HG02798 (cell line): ENCODE results near the gene ABCA3.

ENCODE experiments used
- ATAC-seq: cut with Tn5 transposase; IDR thresholded peaks from one replicate; pipeline ENCODE4 v1.9.1; 2021; ENCODE audit warnings: mild to moderate bottlenecking; ENCODE audit not compliant: unreplicated experiment, poor library complexity

The ABCA3 gene

GRCh38 chr16:2319606-2320005 is 20.9 kb downstream of the ABCA3 start:
- no peak for ATAC-seq

DNA sequence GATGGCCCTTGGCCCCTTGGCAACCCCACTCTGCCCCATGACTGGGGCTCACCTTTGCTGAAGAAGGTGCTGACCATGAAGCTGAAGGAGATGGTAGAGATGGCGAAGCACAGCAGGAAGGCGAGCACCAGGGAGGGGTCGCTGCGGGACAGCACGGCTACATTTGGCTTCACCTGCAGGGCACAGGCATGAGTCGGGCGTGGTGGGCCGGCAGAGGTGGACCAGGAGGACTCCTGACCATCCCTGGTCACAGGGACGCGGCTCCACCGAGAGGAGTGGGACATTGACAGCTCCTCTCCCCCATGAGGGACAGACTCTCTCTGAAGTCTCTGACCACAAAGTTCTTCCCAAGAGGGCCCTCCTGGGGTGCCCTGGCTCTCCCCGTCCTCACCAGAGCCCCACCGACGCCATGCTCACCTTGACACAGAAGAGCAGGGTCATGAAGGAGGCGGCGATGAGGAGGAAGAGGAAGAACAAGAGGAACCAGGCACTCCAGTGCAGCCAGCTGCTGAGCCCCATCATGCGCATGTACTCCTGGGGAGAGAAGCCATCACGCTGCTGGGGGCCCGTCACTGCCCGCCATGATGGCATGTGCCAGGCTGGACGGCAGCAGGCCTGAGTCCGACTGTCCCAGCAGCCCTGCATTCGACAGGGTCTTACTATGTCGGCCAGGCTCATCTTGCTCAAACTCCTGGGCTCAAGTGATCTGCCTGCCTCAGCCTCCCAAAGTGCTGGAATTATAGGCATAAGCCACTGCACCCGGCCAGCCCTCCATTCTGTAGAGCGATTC is 23.1 kb downstream of the ABCA3 start:
- ATAC-seq: no peak

- ATAC-seq: no peak
These were observed 32.2 kb downstream of the ABCA3 start for GRCh38 chr16:2308089-2308962.

DNA sequence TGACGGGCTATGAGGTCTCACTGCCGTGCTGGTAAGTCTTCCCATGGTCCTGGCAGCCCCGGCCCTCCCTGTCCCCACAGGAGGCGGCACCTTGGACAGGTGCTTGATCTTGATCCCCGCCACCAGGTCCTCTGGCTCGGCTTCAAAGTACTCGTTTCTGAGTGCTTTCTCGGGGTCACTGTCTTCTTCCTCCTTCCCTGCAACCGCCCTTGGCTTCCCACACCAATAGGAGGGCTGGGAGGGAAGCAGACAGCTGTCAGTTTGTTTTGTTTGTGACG is 40.7 kb downstream of the ABCA3 start:
- no peak for ATAC-seq

DNA sequence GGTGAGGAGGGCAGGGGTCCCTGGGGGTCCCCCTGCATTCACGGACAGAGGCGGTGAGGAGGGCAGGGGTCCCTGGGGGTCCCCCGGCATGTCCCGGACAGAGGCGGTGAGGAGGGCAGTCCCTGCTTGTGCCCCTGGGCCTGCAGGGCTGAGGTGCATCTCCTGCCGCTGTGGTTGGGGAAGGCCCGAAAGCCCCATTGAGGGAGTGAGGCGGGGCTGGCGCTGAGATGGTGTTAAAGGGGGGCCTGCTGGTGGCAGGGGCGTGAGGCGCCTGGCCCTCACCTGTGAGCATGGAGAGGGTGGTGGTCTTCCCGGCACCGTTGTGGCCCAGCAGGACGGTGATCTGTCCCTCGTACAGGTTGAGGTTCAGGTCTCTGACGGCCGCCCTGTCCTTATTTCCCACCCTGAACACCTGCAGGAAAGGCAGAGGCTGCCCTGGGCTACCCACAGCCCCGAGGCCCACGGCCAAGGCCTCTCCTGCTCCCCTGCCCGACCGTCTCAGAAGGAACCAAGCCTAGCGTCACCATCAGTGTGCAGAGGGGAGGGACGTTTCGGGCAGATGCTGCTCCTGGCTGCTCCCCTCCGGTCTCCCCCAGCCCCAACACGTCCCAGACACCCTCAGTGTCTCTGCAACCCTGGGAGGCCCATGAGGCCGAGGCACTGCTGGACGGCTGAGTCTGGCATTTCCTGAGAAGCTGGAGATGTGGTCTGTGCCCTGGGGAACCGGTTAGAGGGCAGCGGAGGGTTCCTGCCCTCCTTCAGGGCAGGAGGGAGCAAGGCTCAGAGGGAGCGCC is 41.2 kb downstream of the ABCA3 start:
- no peak for ATAC-seq

DNA sequence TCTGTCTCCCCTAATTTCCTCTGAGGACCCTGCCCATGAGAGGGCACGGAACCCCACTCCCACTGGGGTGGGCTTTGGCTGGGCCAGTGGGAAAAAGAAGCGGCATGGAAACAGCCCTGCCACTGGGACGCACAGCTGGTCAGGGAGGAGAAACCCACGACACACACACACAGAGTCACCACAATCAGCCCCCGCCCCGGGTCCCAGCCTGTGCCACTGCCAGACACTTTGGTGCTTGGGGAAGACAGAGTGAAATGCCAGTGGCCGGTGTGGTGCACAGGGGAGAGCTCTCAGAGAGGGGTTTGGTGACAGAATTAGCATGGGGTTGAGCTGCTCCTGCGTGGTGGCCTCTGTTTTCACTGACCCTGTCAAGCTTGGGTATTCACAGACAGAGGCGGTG is 41.9 kb downstream of the ABCA3 start:
- no peak for ATAC-seq

DNA sequence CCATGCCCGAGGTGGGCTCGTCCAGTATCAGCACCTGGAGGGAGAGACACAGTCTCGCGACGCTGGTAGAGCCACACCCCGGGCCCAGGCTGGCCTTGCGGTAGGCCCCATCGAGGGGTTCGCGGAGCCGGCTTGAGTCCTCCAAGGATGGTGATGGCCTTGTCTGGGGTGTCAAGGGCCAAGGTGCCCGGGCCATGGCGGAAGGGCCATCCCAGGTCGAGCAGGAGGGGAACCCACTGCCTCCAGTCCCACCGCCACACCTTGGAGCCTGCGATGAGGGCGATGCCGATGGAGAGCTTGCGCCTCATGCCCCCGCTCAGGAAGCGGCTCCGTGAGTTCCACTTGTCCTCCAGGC is 43.0 kb downstream of the ABCA3 start:
- ATAC-seq: no peak

- no peak for ATAC-seq
These were observed 43.6 kb downstream of the ABCA3 start for GRCh38 chr16:2296661-2297505.

DNA sequence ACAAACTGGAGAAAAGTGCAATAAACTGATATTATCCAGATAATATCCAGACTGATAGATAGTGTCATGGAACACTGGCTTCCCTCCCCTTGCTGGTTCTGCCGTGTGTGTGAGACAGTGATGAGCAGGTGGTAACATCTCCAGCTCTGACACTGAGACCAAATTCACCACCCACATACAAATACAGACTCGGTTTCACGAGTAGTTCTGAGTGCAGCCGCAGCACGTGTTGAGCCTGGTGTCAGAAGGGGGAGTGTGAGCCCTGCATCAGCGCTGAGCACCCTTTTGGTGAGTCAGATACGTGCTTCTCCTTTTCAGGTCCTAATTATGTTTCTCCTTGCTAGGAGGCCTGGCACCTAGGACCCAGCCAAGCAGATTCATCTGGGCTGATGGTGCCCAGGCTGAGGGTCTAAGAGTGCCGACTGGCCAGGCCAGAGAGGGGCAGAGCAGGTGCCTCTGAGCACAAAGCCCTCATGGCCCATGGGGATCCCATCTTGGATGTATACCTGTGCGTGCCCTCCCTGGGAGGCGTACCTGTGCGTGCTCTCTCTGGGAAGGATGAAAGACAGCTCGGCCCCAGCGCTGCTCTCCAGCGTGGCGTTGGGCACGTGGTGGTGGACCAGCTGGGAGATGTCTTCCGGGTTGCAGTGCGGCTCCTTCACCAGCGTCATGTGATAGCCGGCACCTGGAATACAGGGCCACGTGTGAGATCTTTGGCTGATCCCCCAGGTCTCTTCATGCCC is 45.3 kb downstream of the ABCA3 start:
- ATAC-seq: peak; percentile 88

DNA sequence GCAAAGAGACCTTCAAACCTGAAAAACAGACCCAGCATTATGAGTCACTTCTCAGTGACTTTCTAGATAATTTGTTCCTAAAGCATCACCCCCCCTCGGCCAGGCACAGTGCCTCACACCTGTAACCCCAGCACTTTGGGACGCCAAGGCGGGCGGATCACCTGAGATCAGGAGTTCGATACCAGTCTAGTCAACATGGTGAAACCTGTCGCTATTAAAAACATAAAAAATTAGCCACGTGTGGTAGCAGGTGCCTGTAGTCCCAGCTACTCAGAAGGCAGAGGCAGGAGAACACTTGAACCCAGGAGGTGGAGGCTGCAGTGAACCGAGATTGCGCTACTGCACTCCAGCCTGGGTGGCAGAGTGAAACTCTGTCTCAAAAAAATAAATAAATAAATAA is 48.3 kb downstream of the ABCA3 start:
- ATAC-seq: no peak

GRCh38 chr16:2289282-2289681 is 51.2 kb downstream of the ABCA3 start:
- no peak for ATAC-seq

- ATAC-seq: no peak
These were observed 51.8 kb downstream of the ABCA3 start for GRCh38 chr16:2288726-2289125.

GRCh38 chr16:2287916-2288547 is 52.5 kb downstream of the ABCA3 start:
- ATAC-seq: no peak

GRCh38 chr16:2286550-2286949 is 54.0 kb downstream of the ABCA3 start:
- ATAC-seq: no peak

DNA sequence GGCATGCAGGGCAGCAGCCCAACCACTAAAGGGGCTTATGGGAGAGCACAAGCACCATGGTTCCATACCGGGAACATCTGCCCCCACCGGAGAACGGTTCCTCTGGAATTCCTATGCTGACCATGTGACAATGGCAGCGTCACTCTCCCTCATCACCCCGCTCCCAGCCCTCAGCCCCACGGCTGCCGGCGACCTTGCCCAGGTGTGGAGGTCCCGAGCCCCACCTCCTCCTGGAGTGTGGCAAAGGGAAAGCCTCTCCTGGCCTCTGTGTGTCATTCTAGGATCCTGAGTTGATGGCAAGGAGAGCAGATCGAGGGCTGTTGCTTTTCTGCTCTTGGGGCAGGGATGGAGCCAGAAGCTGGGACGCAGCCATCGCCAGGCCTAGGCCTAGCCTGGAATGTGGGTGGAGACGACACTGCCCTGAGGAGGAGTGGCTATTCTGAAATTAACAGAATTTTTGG is 54.8 kb downstream of the ABCA3 start:
- no peak for ATAC-seq

GRCh38 chr16:2284797-2285576 is 55.5 kb downstream of the ABCA3 start:
- ATAC-seq: no peak

- ATAC-seq: no peak
These were observed 56.3 kb downstream of the ABCA3 start for GRCh38 chr16:2284001-2284770.
